Aorta (tissue), 5 donors: ENCODE data around the gene GIGYF2. TPM values are rescaled to one million over a fixed set of nuclear protein-coding genes. Genes with fewer than 3 reads are reported as not detected.

Source experiments
- ATAC-seq: fragments of 200-7000 bp; cut with Tn5 transposase; one replicate; pipeline ENCODE4 v1.9.1; 2022; ENCODE audit warnings: moderate library complexity; ENCODE audit not compliant: low FRiP score
- DNase-seq, 2 donors: peaks; one replicate each; pipeline ENCODE4 v3.0.0-alpha.2; 2020
- H3K27ac ChIP-seq, 2 donors: one replicate each; pipeline ENCODE4 v1.5.1; 2013; ENCODE audit warnings: low read length in 2 of 2, mild to moderate bottlenecking in 2 of 2, moderate library complexity in 2 of 2, control low read depth in 1 of 2, inconsistent platforms in 1 of 2, low read depth in 1 of 2
- H3K27me3 ChIP-seq, 2 donors: one replicate each; pipeline ENCODE4 v1.6.1; 2013; ENCODE audit warnings: control low read depth in 1 of 2, low read length in 1 of 2, mild to moderate bottlenecking in 1 of 2, moderate library complexity in 1 of 2; ENCODE audit not compliant: insufficient read depth in 2 of 2, control insufficient read depth in 1 of 2
- H3K36me3 ChIP-seq, 2 donors: one replicate each; pipeline ENCODE4 v1.6.1; 2013; ENCODE audit warnings: control low read depth in 1 of 2, low read length in 1 of 2, mild to moderate bottlenecking in 1 of 2; ENCODE audit not compliant: insufficient read depth in 2 of 2, control insufficient read depth in 1 of 2
- H3K4me1 ChIP-seq, 2 donors: one replicate each; pipeline ENCODE4 v1.6.1; 2013; ENCODE audit warnings: low read length in 2 of 2, control low read depth in 1 of 2, mild to moderate bottlenecking in 1 of 2, moderate library complexity in 1 of 2; ENCODE audit not compliant: insufficient read depth in 2 of 2, control insufficient read depth in 1 of 2
- H3K4me3 ChIP-seq, 2 donors: one replicate each; pipeline ENCODE4 v1.5.1; 2013; ENCODE audit warnings: low read length in 2 of 2, control low read depth in 1 of 2, mild to moderate bottlenecking in 1 of 2
- H3K9me3 ChIP-seq: one replicate; pipeline ENCODE4 v1.6.1; 2013; ENCODE audit warnings: mild to moderate bottlenecking, low read length; ENCODE audit not compliant: control insufficient read depth
- WGBS, 2 donors: extraction: QIAGEN DNeasy Blood & Tissue Kit; methylation state at CpG; one replicate each; pipeline ENCODE4 v1.1.7; 2013; 5-methylcytosine and 5-hydroxymethylcytosine counted together
- intact Hi-C, 2 donors: fragments of 100-400 bp; cut with DNase I; formaldehyde crosslinking; loops; one replicate each; pipeline versions ENCODE4 v1.14.2 to v1.15.0; 2022
- polyA plus RNA-seq, 2 donors: library from polyadenylated mRNA; stranded (reverse); fragments of 200-250 nt; gene quantifications; one replicate each; pipeline ENCODE4 v1.2.3, GENCODE V29; 2013
- total RNA-seq, 2 donors: library from RNA; stranded (reverse); fragmentation: NEBNext Ultra II Directional; extraction: Animal tissue kit (Norgen Biotek cat#: 25700); gene quantifications; one replicate each; pipeline ENCODE4 v1.2.1, GENCODE V29; 2021
- donor health status: healthy with polysubstance abuse.
- donor health status: Bipolar disorder and iron deficiency.
- donor health status: DM: no; HTN: no; CAD: no.
- donor health status: DM: no; HTN: no; CAD: no.
- donor health status: DM: yes; HTN: yes; CAD: no.

Gene GIGYF2
- total and polyA plus RNA-seq, 4 donors: 13.3 to 100 (median 43.7) TPM

DNA sequence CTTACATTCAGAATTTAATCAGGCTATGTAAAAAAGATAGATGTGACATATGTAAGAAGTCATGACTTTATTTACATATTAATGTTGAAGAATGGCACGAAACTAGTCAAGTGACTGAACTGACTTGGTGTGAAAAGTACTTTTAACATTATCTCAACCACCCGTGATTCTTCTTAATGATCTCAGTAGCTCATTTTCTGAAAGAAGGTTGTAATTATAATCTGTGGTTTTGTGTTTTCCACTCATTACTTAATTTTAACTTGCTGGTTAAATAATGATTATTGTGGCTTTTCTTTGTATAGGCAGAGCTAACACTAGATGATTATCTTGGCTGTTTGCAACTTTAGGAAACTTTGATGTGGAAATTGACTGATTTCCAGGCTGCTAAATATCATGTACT, 60.8 kb downstream of the GIGYF2 start:
- intact Hi-C loops: no loop called here
- H3K27me3 ChIP-seq: no peaks in the 10 kb centered on the region
- no peaks in the 10 kb centered on the region for H3K9me3 ChIP-seq
- DNase-seq (no peak), ATAC-seq (no peak)
- H3K27ac ChIP-seq: no peak overlapping the region
- no peak overlapping the region for H3K4me3 ChIP-seq
- H3K4me1 ChIP-seq: no peaks in the 10 kb centered on the region
- H3K36me3 ChIP-seq: peaks cover 0 to 2% of the 10 kb centered on the region in 2 donors
- 82 to 84% methylated on average over 2 of the region's 2 CpGs for WGBS, 2 donors

DNA sequence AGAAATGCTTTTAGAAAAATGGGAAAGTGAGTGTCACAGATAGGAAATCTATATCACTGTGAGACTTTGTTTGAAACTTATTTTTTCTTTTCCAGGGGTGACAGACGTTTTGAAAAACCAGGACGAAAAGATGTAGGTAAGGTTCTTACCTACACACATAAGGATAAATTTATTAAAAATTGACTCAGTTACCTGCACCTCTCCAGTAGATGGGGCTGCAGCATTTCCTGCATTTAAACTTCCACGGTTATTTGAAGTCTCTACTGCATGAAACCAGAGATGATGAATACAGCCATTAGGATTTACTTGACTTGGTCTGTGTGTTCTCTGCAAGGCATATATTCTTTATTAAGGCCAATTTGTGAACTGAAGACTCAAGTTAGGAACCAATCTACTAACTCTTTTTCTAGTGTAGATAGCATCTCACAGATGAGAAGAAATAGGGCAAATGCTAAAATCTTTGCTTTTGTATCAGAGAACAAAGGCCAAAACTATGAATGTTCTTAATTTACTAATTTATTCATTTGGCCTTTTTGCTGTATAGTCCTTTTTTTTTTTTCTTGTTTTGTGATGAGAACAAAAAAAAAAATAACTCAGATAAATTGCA, 64.3 kb downstream of the GIGYF2 start:
- Histone ChIP-seq H3K9me3 (no peaks in the 10 kb centered on the region), H3K27me3 (no peaks in the 10 kb centered on the region), H3K27ac (no peak overlapping the region), H3K4me1 (no peaks in the 10 kb centered on the region), H3K4me3 (no peak overlapping the region), H3K36me3 (peaks cover 0 to 4% of the 10 kb centered on the region in 2 donors)
- 43 to 51% methylated on average over 3 of the region's 3 CpGs for WGBS, 2 donors
- ATAC-seq (no peak), DNase-seq (no peak)
- intact Hi-C loops: loop anchor here in 1 of 2 donors (10.0 kb wide), 1 partner anchor 493 kb away; the partner anchor contains the start of gene ATG16L1

DNA sequence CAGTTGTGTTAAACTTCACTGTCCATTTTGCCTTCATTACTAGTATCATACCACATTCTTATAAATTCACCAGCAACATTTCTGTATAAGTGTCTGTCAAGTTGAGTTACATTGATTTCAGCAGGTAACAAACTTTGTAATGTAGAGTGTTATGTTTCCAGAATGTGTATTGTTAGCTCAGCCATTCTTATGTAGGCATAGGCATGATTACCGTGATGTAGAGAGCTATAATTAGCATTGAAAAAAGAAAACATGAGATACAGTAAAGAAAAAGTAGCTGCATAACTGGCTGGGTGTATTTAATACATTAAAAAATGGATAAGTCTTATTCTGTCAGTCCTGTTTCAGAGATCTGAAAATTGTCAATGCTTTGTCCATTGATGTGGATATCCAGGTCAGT, 70.7 kb downstream of the GIGYF2 start:
- no peak overlapping the region for H3K27ac ChIP-seq
- ATAC-seq (no peak), DNase-seq (no peak)
- H3K36me3 ChIP-seq: peaks cover 5 to 7% of the 10 kb centered on the region in 2 donors
- no peaks in the 10 kb centered on the region for H3K4me1 ChIP-seq
- H3K9me3 ChIP-seq: no peaks in the 10 kb centered on the region
- 35 to 47% methylated on average over 1 of the region's 1 CpG for WGBS, 2 donors
- H3K27me3 ChIP-seq: no peaks in the 10 kb centered on the region
- H3K4me3 ChIP-seq: no peak overlapping the region
- intact Hi-C loops: loop anchor here in 1 of 2 donors (10.0 kb wide), 1 partner anchor 487 kb away; the partner anchor contains the start of gene ATG16L1

DNA sequence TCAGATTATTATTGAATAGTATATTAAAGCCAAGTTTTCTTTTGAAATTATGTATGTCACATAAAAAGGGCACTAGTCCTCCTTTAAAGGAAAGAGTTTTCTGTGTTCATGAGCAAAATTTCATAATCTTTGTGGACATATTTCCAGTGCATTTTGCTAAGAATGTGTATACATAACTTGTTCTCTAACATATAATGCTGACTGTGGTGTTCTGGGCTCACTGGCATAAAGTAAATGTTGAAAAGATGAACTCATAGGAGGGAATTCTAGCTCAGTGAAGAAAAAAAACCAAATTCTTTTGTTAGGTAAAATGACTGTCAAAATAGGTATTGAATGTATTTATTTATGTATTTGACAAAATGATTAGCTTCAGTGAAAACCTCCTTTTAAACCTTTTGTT, 73.1 kb downstream of the GIGYF2 start:
- H3K9me3 ChIP-seq: no peaks in the 10 kb centered on the region
- H3K4me3 ChIP-seq: no peak overlapping the region
- no peaks in the 10 kb centered on the region for H3K27me3 ChIP-seq
- ATAC-seq: no peak
- H3K27ac ChIP-seq: no peak overlapping the region
- H3K4me1 ChIP-seq: no peaks in the 10 kb centered on the region
- peaks cover 2 to 7% of the 10 kb centered on the region in 2 donors for H3K36me3 ChIP-seq
- no peak for DNase-seq
- intact Hi-C loops: no loop called here

DNA sequence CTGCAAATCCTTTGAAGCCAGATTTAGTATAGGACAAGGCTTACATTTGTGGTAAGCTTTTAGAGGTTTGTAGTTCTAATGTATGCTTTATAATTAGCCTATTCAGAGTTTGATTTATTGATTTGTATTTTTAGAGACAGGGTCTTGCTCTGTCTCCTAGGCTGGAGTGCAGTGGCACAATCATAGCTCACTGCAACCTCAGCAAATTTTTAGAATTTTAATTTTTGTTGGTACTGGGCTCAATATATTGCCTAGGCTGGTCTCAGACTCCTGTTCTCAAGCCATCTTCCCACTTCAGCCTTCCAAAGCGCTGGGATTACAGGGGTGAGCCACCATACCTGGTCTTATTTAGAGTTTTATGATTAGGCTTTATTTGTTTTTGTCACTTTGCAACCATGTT, 74.7 kb downstream of the GIGYF2 start:
- intact Hi-C loops: no loop called here
- no peak for DNase-seq
- Histone ChIP-seq H3K27me3 (no peaks in the 10 kb centered on the region), H3K4me3 (no peak overlapping the region), H3K36me3 (peaks cover 2 to 7% of the 10 kb centered on the region in 2 donors), H3K27ac (no peak overlapping the region), H3K4me1 (no peaks in the 10 kb centered on the region), H3K9me3 (no peaks in the 10 kb centered on the region)
- 92 to 94% methylated on average over 1 of the region's 1 CpG for WGBS, 2 donors
- ATAC-seq: no peak

DNA sequence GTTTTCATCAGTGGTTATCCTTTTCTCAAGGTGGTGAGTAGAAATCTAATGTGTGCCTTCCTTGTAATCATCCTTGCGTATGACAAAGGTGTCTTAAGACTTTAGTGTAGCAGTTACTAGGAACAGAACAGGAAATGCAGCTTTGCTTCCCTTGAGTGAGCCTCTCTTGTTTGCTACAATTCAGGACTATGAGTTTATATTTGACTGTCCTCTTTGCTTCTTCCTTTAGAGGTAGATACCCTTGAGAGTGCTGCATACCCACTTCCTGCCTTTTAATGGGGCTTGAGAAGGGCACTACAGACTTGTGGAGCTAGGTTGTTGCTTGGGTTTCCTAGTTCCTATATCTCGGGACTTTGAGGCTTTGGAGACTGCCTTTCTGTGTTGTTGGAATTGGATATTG, 75.4 kb downstream of the GIGYF2 start:
- peaks cover 2 to 7% of the 10 kb centered on the region in 2 donors for H3K36me3 ChIP-seq
- ATAC-seq (no peak), DNase-seq (no peak)
- WGBS, 2 donors: 80 to 88% methylated on average over 2 of the region's 2 CpGs
- no peaks in the 10 kb centered on the region for H3K9me3 ChIP-seq
- no peak overlapping the region for H3K27ac ChIP-seq
- intact Hi-C loops: no loop called here
- no peaks in the 10 kb centered on the region for H3K4me1 ChIP-seq
- no peaks in the 10 kb centered on the region for H3K27me3 ChIP-seq
- no peak overlapping the region for H3K4me3 ChIP-seq

DNA sequence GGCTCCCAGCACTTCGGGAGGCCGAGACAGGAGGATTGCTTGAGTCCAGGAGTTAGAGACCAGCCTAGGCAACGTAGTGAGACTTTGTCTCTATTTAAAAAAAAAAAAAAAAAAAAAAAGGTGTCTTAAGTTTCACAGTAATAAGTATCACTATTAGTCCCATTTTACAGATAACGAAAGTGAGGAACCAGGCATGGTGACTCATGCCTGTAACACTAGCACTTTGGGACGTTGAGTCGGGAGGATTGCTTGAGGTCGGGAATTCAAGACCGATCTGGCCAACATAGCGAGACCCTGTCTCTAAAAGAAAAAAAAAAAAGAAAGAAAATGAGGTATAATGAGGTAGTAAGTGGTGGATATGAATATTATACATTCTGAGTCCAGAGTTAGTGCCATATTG, 76.7 kb downstream of the GIGYF2 start:
- no peak overlapping the region for H3K27ac ChIP-seq
- intact Hi-C loops: no loop called here
- no peaks in the 10 kb centered on the region for H3K27me3 ChIP-seq
- DNase-seq: no peak
- 94 to 97% methylated on average over 9 of the region's 9 CpGs for WGBS, 2 donors
- no peaks in the 10 kb centered on the region for H3K9me3 ChIP-seq
- no peak overlapping the region for H3K4me3 ChIP-seq
- peaks cover 2 to 4% of the 10 kb centered on the region in 2 donors for H3K36me3 ChIP-seq
- H3K4me1 ChIP-seq: no peaks in the 10 kb centered on the region
- ATAC-seq: no peak

DNA sequence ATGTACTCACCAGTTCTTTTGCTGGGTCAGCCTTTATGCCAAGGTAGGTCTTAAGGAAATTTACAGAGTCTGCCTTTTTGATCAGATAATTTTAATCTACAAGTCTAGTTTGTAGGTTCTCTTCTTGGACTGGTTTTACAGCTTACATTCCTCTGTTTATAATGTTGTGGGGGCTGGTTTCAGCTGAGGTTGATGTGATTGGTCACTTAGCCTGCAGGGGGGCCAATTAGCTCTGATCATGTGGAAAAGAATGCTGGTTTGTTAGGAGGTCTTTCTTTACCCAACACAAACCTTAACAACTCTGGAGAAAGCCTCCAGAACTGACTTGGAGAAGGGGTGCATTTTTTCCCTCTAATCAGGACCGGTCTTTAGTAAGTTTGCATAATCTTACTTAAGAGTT, 79.3 kb downstream of the GIGYF2 start, which contains the start of gene KCNJ13:
Gene KCNJ13 (minus strand): TSS at position 131 of the 400 bp plus-strand sequence. CDS start 5,203 bp downstream, outside the sequence.
- Histone ChIP-seq H3K9me3 (no peaks in the 10 kb centered on the region), H3K4me1 (peaks cover 0 to 1% of the 10 kb centered on the region in 2 donors), H3K27me3 (no peaks in the 10 kb centered on the region), H3K27ac (no peak within 1 kb of the TSS), H3K36me3 (no peaks in the 10 kb centered on the region), H3K4me3 (no peak within 1 kb of the TSS)
- 76% methylated on average over 1 of the region's 1 CpG for WGBS, 2 donors
- ATAC-seq (no peak), DNase-seq (no peak)
- intact Hi-C loops: no loop called here

DNA sequence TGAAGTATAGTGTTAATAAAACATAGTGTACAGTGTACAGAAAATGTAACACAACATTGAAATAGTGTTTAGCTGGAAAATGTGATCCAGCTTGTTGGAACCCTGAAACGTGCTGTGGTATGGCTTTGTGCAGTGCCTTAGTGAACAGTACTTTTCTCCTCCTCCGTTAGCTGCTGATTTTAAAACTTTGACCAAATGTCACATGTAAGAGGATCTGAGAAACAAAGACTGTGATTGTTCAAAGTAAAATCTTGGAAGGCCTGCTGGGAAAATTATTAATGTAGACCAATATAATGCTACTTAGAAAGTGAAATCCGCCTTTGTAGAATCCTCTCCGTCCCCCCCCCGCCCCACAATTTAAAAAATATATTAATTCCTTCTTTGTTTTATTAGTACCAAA, 80.1 kb downstream of the GIGYF2 start:
- intact Hi-C loops: no loop called here
- H3K4me3 ChIP-seq: no peak overlapping the region
- H3K27ac ChIP-seq: no peak overlapping the region
- H3K36me3 ChIP-seq: no peaks in the 10 kb centered on the region
- no peaks in the 10 kb centered on the region for H3K9me3 ChIP-seq
- DNase-seq (no peak), ATAC-seq (no peak)
- H3K4me1 ChIP-seq: peaks cover 0 to 1% of the 10 kb centered on the region in 2 donors
- no peaks in the 10 kb centered on the region for H3K27me3 ChIP-seq
- 91 to 92% methylated on average over 5 of the region's 5 CpGs for WGBS, 2 donors
